ENCODE measurements around the gene PSMA5.

PSMA5 gene

DNA sequence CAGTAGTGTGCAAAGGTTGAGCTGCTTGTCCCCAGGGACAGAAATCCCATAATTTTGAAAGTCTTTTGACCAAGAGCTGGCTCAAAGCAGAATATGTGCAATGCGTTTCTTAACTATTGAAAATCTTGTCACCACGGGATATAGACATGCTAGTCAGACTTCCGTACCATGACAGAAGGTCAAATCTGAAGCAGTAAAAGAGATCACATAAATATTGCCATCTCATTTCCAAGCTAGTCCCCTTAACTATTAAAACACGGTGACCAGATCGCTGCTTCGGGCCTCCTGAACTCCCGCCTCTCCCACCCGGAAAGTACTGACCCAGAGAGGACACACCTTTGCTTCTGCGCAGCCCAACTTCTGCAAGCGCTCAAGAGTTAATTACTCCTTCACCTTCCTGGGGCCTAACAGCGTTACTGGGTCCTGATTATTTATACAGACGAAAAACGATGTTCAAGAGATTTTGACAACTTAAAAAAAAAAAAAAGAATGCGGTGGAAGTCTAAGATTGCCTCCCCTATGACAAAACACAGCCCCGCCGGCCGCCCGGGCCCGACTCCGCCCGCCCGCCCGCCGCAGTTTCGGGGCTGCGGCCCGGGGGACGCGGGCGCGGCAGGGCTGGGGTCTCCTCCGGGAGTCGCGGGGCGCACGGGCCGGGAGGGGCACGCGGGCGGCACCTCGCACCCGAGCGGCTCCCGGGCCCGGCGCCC is 29.2 kb downstream of the PSMA5 start:
- no peak for TF ChIP-seq TCF12 (IDR thresholded peaks at IDR 0.05; ENCODE audit: low read depth)
- no peak for TF ChIP-seq ZBTB7A (IDR thresholded peaks at IDR 0.05; ENCODE audit: low read depth)
- no peak for TF ChIP-seq MAX (IDR thresholded peaks at IDR 0.05)
- TF ChIP-seq YY1 (IDR thresholded peaks at IDR 0.05; ENCODE audit: low read depth) = no peak
- no peak for TF ChIP-seq CREB1 (IDR thresholded peaks at IDR 0.05; ENCODE audit: low read depth)
- TF ChIP-seq REST (IDR thresholded peaks at IDR 0.05; ENCODE audit: low read depth) = no peak
- TF ChIP-seq TAF1 (IDR thresholded peaks at IDR 0.05; ENCODE audit: low read depth) = no peak
- TF ChIP-seq, protein P1, sequence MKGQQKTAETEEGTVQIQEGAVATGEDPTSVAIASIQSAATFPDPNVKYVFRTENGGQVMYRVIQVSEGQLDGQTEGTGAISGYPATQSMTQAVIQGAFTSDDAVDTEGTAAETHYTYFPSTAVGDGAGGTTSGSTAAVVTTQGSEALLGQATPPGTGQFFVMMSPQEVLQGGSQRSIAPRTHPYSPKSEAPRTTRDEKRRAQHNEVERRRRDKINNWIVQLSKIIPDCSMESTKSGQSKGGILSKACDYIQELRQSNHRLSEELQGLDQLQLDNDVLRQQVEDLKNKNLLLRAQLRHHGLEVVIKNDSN (IDR thresholded peaks at IDR 0.05) = no peak
- TF ChIP-seq EP300 (IDR thresholded peaks at IDR 0.05; ENCODE audit: borderline replicate concordance) = no peak
- TF ChIP-seq EGR1 (IDR thresholded peaks at IDR 0.05) = no peak
- no peak for TF ChIP-seq TEAD4 (IDR thresholded peaks at IDR 0.05)
- no peak for TF ChIP-seq CEBPB (IDR thresholded peaks at IDR 0.05)
- no peak for TF ChIP-seq NFIC (IDR thresholded peaks at IDR 0.05)
- TF ChIP-seq RAD21 (IDR thresholded peaks at IDR 0.05; ENCODE audit: low read depth) = no peak
- TF ChIP-seq FOXM1 (IDR thresholded peaks at IDR 0.05; ENCODE audit: borderline replicate concordance, low read depth) = no peak

DNA sequence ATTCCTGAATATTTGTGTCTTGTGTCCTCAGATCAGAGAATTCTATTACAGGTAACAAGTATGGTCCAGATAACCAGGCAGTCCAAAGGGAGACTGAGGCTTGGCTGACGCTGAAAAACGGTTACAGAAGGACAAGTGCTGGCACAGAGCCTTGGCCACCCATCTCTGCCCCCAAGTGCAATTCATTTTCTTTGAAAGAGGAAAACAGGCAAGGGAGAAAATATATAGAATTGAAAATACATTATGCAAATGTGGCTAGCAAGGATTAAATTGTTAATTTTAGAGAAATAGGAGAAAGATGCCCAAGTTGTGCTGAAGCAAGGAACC is 29.8 kb downstream of the PSMA5 start:
- TF ChIP-seq, protein P1 (IDR thresholded peaks at IDR 0.05) = no peak
- TF ChIP-seq TCF12 (IDR thresholded peaks at IDR 0.05; ENCODE audit: low read depth) (no peak), RAD21 (IDR thresholded peaks at IDR 0.05; ENCODE audit: low read depth) (no peak), CREB1 (IDR thresholded peaks at IDR 0.05; ENCODE audit: low read depth) (no peak), MAX (IDR thresholded peaks at IDR 0.05) (no peak), REST (IDR thresholded peaks at IDR 0.05; ENCODE audit: low read depth) (no peak), EP300 (IDR thresholded peaks at IDR 0.05; ENCODE audit: borderline replicate concordance) (no peak), EGR1 (IDR thresholded peaks at IDR 0.05) (no peak), NFIC (IDR thresholded peaks at IDR 0.05) (no peak), TEAD4 (IDR thresholded peaks at IDR 0.05) (no peak), CEBPB (IDR thresholded peaks at IDR 0.05) (no peak), YY1 (IDR thresholded peaks at IDR 0.05; ENCODE audit: low read depth) (no peak)

- no peak for TF ChIP-seq ZBTB7A (IDR thresholded peaks at IDR 0.05; ENCODE audit: low read depth)
- no peak for TF ChIP-seq RAD21 (IDR thresholded peaks at IDR 0.05; ENCODE audit: low read depth)
- no peak for TF ChIP-seq TEAD4 (IDR thresholded peaks at IDR 0.05)
- no peak for TF ChIP-seq TAF1 (IDR thresholded peaks at IDR 0.05; ENCODE audit: low read depth)
- TF ChIP-seq, protein P1 (IDR thresholded peaks at IDR 0.05) = no peak
- no peak for TF ChIP-seq NFIC (IDR thresholded peaks at IDR 0.05)
- no peak for TF ChIP-seq REST (IDR thresholded peaks at IDR 0.05; ENCODE audit: low read depth)
- no peak for TF ChIP-seq YY1 (IDR thresholded peaks at IDR 0.05; ENCODE audit: low read depth)
- TF ChIP-seq FOXM1 (IDR thresholded peaks at IDR 0.05; ENCODE audit: borderline replicate concordance, low read depth) = no peak
- TF ChIP-seq EP300 (IDR thresholded peaks at IDR 0.05; ENCODE audit: borderline replicate concordance) = no peak
- TF ChIP-seq MAX (IDR thresholded peaks at IDR 0.05) = no peak
- TF ChIP-seq TCF12 (IDR thresholded peaks at IDR 0.05; ENCODE audit: low read depth) = no peak
- no peak for TF ChIP-seq EGR1 (IDR thresholded peaks at IDR 0.05)
- no peak for TF ChIP-seq CREB1 (IDR thresholded peaks at IDR 0.05; ENCODE audit: low read depth)
- no peak for TF ChIP-seq CEBPB (IDR thresholded peaks at IDR 0.05)
These were observed 30.4 kb downstream of the PSMA5 start for GRCh38 chr1:109395602-109396512.
